HG03432 (cell line): ENCODE measurements around the gene RNF152.

Experiments
- ATAC-seq: cut with Tn5 transposase; IDR thresholded peaks from one replicate; pipeline ENCODE4 v1.9.1; 2021; ENCODE audit warnings: mild to moderate bottlenecking, moderate library complexity; ENCODE audit not compliant: unreplicated experiment

The RNF152 gene

DNA sequence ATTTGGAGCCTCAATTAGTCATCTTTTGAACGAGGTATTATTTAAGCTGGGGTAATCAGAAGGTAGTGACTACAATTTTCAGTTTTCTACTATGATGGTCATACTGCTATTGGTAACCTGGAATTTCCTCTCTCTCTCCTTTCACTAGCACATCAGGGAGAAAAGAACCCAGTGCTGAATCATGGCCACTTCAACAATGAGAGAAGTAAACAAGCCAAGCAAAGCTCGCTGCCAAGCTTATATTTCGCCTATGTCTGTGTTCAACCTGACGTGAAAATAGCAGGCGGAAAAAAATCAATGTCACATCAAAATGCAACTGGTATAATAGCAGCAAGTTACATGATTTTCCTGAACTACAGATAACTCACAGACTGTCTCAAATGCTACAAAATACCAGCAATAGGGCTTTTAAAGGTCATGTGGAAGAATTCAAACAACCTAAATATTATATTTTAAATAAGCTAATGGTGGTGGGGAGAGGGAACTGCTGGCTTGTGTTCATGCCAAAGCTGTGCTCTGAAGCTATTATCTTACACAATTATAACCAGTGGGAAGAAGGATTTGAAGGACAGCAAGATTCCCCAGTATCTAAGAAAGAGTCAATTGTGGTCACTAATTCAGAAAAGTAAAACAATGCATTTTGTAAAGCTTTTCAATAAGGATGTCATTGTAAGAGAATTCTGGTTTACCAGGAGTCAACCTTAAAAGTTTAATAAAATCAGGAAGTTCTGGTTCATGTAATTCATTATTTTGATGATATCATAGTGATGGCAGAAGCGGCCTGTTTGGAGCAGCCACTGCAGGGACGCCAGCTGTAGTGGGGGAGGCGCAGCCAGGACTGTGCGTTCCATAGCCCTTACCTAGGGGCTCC is 38.0 kb downstream of the RNF152 start:
- no peak for ATAC-seq

DNA sequence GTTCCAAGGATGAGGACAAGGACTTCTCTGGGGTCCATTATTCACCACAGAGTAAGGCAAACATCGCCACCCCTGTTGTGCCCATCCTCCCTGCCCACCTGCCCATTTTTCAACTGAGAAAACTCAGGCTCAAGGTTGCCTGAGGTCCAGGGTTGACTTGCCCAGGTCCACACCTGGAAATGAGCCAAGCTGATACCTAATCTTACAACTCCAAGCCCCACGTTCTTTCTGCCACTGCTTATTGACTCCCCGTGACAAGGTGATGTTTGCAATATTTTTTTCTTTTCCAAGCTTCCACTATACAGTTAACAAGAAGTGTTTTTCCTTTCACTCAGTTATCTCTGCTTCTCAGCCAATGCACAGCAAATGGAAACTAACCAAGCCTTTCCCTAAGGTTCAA is 39.0 kb downstream of the RNF152 start:
- ATAC-seq, result no peak

DNA sequence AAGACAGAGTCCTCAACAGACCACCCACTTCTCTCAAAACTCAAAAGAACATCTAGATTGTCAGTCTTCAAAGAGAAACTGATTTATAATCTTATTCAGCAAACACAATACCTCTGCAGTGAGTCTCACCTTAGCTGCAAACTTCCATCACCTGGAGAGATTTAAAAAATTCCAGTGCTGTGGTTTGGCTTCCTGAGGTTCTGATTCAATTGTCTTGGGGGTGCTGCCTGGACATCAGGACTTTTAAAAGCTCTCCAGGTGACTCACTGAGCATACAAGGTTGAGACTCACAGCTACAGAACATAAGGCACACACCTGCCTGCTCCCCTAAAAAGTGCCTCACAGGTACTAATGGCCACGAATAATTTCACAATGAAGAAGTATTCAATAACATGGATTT is 40.3 kb downstream of the RNF152 start:
- no peak for ATAC-seq

DNA sequence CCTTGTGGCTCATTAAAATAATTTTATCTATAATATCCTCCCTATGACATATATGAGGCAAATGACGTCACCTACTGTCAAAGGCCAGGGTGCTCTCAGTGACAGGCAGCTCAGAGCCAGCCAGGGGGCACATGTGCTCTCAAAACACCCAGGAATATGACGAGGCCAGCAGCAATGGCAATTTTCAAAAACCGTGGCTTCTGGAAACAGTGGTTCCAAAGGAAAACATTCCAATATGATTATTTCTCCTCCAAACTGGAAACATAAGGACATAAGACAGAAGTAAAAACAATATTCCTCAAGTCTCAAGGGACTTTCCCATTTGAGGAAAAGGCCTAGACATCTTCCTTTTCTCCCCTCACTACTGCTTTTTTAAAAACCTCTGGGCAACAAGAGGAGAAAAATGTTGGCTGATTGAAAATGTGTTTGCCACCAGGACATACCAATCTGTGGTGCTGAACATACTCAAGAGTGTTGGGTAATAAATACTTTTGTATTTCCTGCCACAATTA is 40.8 kb downstream of the RNF152 start:
- no peak for ATAC-seq

DNA sequence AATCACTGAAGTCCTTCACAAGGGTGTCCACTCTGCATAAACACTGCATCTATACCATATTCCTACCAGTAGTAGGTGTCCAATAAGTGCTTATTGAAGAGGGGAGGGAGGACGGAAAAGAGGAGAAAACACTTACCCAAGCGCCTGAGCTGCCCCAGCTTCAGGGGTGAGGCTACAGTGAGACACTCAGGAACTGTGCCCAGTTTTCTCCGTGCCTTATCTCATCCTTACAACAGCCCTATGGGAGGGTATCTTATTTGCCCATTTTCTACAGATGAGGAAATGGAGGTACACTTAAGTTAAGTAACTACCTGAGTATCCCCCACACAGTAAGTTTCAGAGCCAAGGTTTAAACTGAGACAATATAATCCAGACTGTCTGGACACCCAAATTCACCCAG is 41.5 kb downstream of the RNF152 start:
- ATAC-seq, result no peak

DNA sequence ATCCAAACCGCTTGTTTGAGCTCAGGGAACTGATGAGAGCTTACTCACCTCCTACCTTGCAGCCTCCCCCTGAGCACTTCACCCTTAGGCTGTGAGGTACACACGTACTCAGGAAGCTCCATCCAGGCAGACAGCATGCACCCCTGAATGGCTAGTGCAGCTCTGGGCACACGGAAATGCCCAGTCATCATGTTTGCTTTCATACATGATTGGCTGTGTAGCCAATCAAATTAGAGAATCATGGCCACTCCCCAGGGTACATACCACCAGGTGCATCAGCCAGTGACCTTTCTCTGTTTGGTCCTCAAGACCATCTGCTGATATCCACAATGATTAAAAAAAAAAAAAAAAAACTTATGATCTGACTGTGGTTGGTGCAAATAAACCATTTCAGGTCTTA is 42.1 kb downstream of the RNF152 start:
- no peak for ATAC-seq

DNA sequence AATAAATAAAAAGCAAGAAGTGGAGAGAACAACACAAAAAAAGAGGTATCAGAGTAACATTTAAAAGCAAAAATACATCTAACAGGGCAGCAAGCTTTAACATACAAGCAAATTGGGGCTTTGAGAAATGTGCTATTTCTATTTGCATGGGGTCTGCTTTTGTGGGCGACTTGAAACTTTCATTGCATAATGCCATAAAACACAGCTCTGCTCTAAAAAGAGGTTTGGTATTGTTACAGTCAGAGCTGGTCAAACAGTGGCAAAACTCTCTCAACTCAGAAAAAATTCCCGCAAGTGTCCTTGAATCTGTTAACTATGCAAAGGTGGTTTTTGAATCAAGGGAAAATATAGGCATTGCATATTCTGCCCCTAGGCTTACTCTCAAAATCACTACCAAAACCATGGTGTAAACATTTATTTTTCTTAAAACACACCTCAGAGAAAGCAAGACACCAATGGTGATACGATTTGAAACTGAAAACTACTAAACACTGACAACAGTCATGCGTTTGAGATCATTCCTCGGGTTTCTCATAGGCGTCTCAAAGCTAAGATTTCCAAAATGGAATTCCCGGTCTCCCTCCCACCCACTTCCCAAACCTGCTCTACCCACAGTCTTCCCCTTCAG is 45.5 kb downstream of the RNF152 start:
- peak; percentile 61 for ATAC-seq

DNA sequence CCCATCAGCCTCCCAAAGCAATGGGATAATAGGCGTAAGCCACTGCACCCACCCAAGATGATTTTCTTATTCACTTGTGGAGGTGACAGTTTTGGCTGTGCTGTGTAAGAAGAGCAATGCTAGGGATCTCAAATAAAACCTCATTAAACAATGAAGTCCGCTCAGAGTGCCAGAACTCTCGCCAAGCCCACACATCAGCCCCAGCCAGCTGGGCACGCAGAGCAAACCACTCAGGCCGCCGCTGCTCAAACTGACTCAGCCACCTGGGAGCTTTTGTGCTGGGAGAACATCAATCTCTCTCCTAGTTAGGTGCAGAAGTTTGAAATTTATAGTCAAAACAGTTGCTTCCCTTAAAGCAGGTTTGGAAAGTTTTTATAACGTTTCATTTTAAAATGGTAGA is 47.6 kb downstream of the RNF152 start:
- no peak for ATAC-seq

DNA sequence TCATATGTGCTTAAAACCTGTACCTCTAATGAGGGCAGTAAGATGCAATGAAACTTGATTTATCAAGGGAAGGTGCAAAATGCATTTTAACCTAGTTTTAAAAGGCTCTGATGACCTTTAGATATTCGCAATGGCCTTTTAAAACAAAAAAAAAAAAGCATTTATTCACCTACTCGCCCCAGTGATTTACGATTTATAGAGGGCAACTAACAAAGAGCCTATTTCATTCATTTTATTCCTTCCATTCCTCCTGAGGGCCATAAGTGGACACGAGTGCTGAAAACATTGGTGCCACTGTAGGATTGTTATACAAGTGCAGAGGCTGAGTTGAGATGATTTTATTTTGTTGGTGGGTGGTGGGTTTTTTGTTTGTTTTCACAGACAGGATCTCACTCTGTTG is 48.1 kb downstream of the RNF152 start:
- ATAC-seq, result no peak

DNA sequence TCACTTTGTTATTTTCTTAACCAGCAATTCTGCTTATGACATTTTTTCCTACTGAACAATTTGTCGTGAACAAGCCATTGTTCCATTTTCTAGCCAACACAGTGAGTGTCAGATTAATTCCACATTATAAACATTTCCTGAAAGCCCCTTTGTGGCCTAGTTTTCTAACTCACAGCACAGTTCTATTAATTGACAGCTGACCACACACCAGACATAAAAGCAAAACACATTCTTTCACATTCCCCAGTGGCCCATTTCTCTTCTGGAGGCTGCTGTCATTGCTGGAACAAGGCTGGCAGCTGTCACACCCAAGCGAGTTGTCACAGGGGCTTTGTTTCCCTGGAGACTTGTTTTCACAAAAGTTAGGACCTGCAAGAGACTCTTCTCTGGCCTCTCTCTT is 50.7 kb downstream of the RNF152 start:
- ATAC-seq, result no peak

DNA sequence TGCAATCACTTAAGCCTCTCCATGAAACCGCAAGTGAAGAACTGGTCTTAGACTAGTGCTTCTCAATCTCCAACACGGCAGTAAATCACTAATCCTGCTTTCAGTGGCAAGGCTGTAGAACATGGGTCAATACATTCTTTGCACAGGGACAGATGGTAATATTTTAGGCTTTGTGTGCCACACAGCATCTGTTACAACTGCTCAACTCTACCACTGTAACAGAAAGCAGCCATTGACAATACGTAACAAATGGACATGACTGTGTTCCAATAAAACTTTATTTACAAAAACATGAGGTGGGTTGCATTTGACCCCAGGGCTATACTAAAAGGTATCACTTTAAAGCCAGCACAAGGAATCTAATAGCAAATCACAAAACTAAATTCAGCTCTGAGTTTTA is 51.1 kb downstream of the RNF152 start:
- no peak for ATAC-seq

DNA sequence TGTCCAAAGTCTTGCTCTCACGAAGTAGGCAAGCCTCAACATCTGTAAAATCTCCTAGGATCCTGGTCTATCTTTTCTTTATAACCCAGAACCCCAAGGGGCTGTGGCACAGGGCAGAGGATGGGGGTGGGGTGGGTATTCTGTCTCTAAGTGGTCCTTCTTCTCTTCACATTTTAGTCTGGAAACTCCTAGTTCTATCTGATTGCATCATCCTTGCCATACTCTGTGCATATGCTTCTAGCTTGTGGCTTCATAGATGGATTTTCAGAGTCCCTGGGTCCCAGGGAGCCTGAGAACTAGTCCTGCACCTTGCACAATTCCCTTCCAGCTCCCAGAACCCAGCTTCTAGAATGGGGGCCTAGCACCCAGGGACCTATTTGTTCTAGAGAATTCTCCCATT is 52.5 kb downstream of the RNF152 start:
- no peak for ATAC-seq

DNA sequence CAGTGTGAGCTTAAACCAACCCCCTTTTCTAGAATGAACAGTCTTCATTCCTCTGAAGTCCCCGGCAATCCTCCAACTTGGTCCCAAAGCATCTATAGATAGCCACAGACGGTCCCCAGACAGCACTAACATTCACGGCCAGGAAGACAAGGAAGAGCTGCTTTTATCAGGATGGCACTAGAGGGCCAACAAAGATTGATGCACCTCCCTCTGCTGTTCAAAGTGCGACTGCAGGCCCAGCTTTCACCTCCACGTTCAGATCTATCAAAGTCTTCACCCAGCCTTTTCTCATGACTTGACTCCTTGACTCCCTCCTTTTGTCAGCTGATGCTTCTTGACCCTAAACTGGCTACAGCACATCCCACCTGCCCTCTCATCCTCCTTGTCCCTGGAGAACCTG is 54.3 kb downstream of the RNF152 start:
- no peak for ATAC-seq

DNA sequence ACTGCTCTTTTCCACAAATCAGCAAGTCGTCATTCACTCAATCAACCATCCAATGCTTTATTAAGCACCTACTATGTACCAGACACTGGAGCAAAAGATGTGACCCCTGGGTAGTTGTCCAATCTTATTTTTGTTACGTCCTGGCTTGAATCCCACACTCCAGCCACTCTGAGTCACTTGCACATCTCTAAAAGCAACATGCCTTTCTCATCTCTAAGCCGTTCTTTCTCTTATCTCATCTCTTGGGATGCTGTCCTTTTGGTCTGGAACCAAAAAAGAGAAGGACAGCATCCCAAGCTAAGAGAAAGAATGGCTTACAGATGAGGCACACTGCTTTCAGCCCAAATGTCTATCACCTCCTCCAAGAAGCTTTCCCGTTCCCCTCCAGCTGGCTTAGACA is 58.8 kb downstream of the RNF152 start:
- ATAC-seq, result no peak

DNA sequence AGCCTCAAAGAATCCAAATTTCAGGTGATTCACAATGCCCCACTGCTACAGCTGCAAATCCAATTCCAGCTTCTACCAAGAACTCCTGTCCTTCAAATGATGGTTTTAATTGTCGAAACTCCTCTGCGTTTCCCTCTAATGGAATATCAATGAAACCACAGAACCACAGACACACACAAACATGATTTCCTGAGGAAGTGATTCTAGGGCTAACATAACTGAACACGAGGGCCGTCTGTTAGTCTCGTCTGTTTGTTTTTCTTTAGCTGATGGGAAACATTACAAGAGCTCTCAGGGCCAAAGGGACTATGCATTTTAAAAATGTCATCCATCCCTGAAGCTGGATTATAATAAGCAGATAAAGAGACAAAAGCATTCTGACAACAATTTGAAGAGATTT is 59.4 kb downstream of the RNF152 start:
- no peak for ATAC-seq

DNA sequence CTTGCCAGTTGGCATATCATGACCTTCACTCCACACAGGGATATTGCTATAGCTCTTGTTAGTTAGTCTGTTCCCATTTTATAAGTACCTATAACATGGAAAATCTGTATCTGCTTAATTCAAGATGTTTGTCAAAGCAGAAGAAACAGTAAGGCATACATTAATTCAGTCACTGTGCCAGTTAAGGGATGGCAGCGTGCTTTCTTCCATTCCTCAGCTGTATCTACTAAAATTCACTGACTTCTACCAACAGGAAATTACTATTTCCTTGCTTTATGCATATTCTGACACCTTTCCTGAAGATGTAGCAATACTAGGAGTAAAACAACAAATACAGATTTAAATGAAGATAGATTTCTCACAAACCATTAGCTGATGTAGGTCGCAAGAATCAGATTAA is 59.9 kb downstream of the RNF152 start:
- no peak for ATAC-seq

DNA sequence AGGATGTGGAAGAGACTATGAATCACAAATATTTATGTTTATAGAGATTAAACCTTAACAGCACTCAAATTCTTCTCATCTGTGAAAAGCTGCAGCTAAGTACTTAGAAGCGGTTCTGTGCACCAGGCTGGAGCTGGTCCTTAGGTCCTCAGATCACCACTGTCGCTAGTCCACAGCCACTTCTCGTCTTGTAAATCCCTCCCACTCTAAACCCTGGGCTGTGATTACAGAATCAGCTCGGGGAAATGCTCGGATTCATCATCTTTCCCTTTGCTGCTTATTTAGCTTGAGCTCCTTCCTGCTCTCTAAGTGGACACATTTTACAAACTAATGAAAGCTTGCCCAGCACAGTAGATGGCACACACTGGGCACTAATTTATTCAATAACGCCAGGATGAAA is 61.7 kb downstream of the RNF152 start:
- ATAC-seq, result no peak

DNA sequence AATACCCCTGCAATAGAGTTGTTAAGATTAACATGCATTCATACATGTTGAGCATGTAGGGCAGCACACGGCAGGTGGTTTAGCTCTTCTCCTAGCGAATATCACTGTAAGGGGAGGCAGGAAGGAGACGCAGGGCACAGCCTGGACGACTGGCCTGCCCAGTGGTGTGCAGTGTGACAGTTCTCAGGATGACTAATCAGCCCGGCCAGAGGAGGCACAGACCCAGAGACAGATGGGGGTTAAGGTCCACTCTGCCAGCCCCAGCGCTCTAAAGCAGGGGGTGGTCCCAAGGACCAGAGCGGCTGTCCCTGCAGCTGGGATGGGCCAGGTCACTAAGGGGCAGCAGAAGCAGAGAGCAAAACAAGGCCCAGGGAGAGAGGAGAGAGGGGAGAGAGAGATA is 63.7 kb downstream of the RNF152 start:
- no peak for ATAC-seq

DNA sequence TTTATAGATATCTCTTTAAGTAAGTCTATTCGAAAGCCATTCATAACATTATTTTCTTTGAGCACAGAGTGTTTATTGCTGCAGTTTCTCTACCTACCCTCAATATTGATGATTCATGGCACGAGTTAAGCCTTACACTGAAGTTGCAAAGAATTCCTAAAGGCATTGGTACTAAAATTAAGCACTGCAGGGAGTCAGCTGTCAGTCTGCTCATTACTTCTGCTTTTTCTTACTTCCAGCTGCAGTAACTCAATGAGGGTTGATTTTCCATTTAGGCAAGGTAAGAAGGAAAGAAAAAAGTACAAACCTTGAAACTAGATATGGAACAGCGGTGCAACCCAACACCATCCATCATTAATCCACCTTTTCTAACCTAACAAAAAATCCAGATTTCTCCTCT is 65.2 kb downstream of the RNF152 start:
- ATAC-seq, result no peak

DNA sequence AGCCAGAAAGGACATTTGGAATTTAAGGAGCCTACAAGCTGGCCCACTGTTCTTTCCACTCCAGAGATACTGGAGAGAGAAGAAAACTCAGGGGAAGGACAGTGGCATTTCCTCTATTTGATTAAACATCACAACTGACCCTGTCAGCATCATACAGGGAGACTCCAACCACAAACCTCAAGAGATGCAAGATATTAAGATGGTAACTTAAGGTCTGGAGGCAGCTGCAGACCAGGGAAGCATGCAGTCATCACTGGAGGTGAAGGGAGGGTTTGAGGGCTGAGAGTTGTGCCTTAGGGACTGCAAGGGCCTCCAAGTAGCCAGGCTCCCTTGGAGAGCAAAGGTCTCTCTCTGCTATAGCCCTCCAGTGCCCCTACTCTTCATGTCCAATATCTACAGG is 67.4 kb downstream of the RNF152 start:
- ATAC-seq, result no peak

DNA sequence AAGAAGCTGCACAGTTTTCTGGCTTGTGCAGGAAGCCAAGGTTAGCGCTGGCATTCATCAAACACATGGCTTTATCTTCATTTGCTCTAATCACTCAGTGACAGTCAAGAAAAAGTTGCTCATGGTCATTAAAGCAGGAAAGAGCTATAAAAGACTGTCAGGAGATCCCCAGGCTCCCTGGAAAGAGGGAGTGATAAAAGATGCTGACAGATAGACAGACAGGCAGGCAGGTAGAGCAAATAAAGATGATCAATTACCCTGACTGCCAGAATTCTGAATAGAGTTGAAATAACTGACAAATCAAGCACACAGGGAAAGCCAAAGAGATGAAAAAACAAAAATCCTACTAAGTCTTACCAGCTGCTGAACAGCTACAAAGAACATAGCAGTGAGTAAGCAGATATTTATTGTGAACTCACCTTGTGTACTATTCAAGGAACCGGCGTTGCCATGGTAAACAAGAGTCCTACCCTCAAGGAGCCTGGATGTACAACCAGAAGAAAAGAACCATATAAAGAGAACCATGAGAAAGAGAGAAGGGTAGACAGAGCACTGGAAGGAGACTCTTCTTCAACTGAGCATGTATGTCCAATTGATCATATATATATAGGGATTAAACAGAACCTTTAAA is 68.0 kb downstream of the RNF152 start:
- ATAC-seq, result no peak

DNA sequence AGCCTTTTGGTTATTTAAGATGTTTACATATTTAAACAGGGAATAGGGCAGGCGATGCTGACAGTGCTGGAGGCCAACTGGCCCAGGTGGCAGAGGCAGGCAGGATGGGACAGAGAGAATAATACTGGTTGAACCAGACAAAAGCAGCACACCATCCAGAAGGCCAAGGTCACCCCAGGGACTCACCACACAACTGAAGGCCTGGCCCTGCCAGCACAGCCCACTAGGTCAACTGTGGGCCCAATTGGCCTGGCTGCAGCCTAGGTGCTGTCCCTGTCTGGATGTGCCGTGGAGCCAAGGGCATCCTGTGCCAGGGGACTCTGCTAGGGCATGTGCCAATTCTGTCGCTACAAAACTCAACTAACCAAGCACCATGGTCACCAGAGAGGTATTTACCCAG is 69.2 kb downstream of the RNF152 start:
- ATAC-seq, result no peak
